ENCODE measurements around the gene XCL2.
"Not testable (repeated sequence)": the region's sequence is repeated elsewhere in the genome, so short reads cannot be mapped to it uniquely, and the experiment has no call there.

Gene XCL2

GRCh38 chr1:168553680-168554553 is 10.1 kb upstream of the XCL2 start:
- Histone ChIP-seq H3K9me3 (no peaks in the 10 kb centered on the region), H3K27ac (no peak overlapping the region), H3K4me1 (ENCODE audit: control insufficient read depth in 1 of 2, insufficient read depth in 1 of 2, low read depth in 1 of 2, low read length in 1 of 2) (no peaks in the 10 kb centered on the region), H3K4me3 (ENCODE audit: low read depth in 1 of 2, low read length in 1 of 2) (no peak overlapping the region), H3K36me3 (no peaks in the 10 kb centered on the region), H3K27me3 (no peaks in the 10 kb centered on the region)
- no peak for TF ChIP-seq CTCF (IDR thresholded peaks at IDR 0.05)

- TF ChIP-seq CTCF (IDR thresholded peaks at IDR 0.05): no peak
- Histone ChIP-seq H3K27ac (no peak overlapping the region), H3K9me3 (no peaks in the 10 kb centered on the region), H3K27me3 (no peaks in the 10 kb centered on the region), H3K4me3 (ENCODE audit: low read depth in 1 of 2, low read length in 1 of 2) (no peak overlapping the region), H3K36me3 (no peaks in the 10 kb centered on the region), H3K4me1 (ENCODE audit: control insufficient read depth in 1 of 2, insufficient read depth in 1 of 2, low read depth in 1 of 2, low read length in 1 of 2) (no peaks in the 10 kb centered on the region)
Observed at GRCh38 chr1:168552961-168553360, 9.2 kb upstream of the XCL2 start.

GRCh38 chr1:168551688-168552087 is 7.9 kb upstream of the XCL2 start:
- no peaks in the 10 kb centered on the region for H3K27me3 ChIP-seq
- TF ChIP-seq CTCF (IDR thresholded peaks at IDR 0.05): no peak

GRCh38 chr1:168550971-168551370 is 7.2 kb upstream of the XCL2 start:
- Histone ChIP-seq H3K4me3 (ENCODE audit: low read depth in 1 of 2, low read length in 1 of 2) (no peak overlapping the region), H3K27ac (no peak overlapping the region), H3K36me3 (no peaks in the 10 kb centered on the region), H3K27me3 (no peaks in the 10 kb centered on the region), H3K4me1 (ENCODE audit: control insufficient read depth in 1 of 2, insufficient read depth in 1 of 2, low read depth in 1 of 2, low read length in 1 of 2) (no peaks in the 10 kb centered on the region), H3K9me3 (no peaks in the 10 kb centered on the region)
- TF ChIP-seq CTCF (IDR thresholded peaks at IDR 0.05): no peak

More at GRCh38 chr1:168551688-168552087, 7.9 kb upstream of the XCL2 start:
- Histone ChIP-seq H3K4me3 (ENCODE audit: low read depth in 1 of 2, low read length in 1 of 2) (no peak overlapping the region), H3K27ac (no peak overlapping the region), H3K9me3 (no peaks in the 10 kb centered on the region), H3K4me1 (ENCODE audit: control insufficient read depth in 1 of 2, insufficient read depth in 1 of 2, low read depth in 1 of 2, low read length in 1 of 2) (no peaks in the 10 kb centered on the region), H3K36me3 (no peaks in the 10 kb centered on the region)

- not testable (repeated sequence) for H3K27ac ChIP-seq; H3K9me3 ChIP-seq; H3K4me1 ChIP-seq (ENCODE audit: control insufficient read depth in 1 of 2, insufficient read depth in 1 of 2, low read depth in 1 of 2, low read length in 1 of 2); H3K4me3 ChIP-seq (ENCODE audit: low read depth in 1 of 2, low read length in 1 of 2); H3K27me3 ChIP-seq; H3K36me3 ChIP-seq
Observed at GRCh38 chr1:168546553-168546895, 2.7 kb upstream of the XCL2 start.

GRCh38 chr1:168545678-168546552 is 2.1 kb upstream of the XCL2 start:
- not testable (repeated sequence) for H3K36me3 ChIP-seq; H3K4me1 ChIP-seq (ENCODE audit: control insufficient read depth in 1 of 2, insufficient read depth in 1 of 2, low read depth in 1 of 2, low read length in 1 of 2); H3K27me3 ChIP-seq; H3K27ac ChIP-seq; H3K4me3 ChIP-seq (ENCODE audit: low read depth in 1 of 2, low read length in 1 of 2); H3K9me3 ChIP-seq

GRCh38 chr1:168542978-168543377 is 819 bp downstream of the XCL2 start:
- H3K4me3 ChIP-seq (ENCODE audit: low read depth in 1 of 2, low read length in 1 of 2); H3K27me3 ChIP-seq; H3K27ac ChIP-seq; H3K4me1 ChIP-seq (ENCODE audit: control insufficient read depth in 1 of 2, insufficient read depth in 1 of 2, low read depth in 1 of 2, low read length in 1 of 2); H3K36me3 ChIP-seq; H3K9me3 ChIP-seq: not testable (repeated sequence)

- not testable (repeated sequence) for H3K36me3 ChIP-seq; H3K27ac ChIP-seq; H3K4me3 ChIP-seq (ENCODE audit: low read depth in 1 of 2, low read length in 1 of 2); H3K9me3 ChIP-seq; H3K27me3 ChIP-seq
- H3K4me1 ChIP-seq (ENCODE audit: control insufficient read depth in 1 of 2, insufficient read depth in 1 of 2, low read depth in 1 of 2, low read length in 1 of 2): peaks cover 7 to 11% of the 10 kb centered on the region in 2 experiments
Observed at GRCh38 chr1:168540798-168541197, 3.0 kb downstream of the XCL2 start.
